Gastroesophageal sphincter (tissue), 3 donors: ENCODE data around the gene SGSH.

ENCODE experiments used
- POLR2A ChIP-seq, 2 donors: fragments of 450-650 bp; IDR thresholded peaks; one replicate each; pipeline ENCODE4 v1.6.1; 2017; ENCODE audit warnings: antibody characterized with exemption in 2 of 2, mild to moderate bottlenecking in 2 of 2, moderate library complexity in 1 of 2
- POLR2AphosphoS5 ChIP-seq: sonication (generic); formaldehyde crosslinking; IDR thresholded peaks from one replicate; pipeline ENCODE4 v1.6.1; 2017; ENCODE audit warnings: antibody characterized with exemption
- TF ChIP-seq, protein P1 (sequence below), 4 experiments: fragments of 200-600 bp in 2 of 4; fragments of 450-650 bp in 2 of 4; sonication (generic) in 1 of 4; IDR thresholded peaks; one replicate each; pipeline ENCODE4 v1.5.1; 2017 to 2019; ENCODE audit warnings: antibody characterized with exemption in 4 of 4, mild to moderate bottlenecking in 2 of 4, moderate library complexity in 2 of 4

DNA sequence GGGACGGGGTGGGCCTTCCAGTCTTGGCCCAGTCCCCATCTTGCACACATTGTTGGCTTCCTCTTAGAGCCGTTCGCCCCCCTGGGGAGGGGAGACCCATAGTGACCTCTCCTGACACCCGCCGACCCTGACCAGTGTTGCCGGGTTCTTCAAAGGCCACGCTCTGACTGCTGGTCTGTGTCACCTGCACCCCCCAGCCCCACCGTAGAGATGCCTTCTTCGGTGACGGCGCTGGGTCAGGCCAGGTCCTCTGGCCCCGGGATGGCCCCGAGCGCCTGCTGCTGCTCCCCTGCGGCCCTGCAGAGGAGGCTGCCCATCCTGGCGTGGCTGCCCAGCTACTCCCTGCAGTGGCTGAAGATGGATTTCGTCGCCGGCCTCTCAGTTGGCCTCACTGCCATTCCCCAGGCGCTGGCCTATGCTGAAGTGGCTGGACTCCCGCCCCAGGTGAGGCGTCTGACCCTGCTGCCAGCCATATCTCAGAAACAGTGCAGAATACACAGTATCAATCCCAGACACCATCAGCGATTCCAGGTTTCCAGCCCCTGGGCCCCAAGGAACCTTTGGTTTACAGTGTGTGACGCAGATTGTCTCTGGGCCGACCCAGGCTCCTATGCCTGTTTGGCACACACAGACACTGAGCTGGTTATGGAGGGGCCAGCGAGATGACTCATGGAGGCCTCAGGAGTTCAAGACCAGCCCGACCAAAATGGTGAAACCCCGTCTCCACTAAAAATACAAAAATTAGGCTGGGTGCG lies 1.4 kb upstream of the SGSH start:
- TF ChIP-seq POLR2AphosphoS5 (no peak), POLR2A (IDR thresholded peaks at IDR 0.05) (no peak)
- TF ChIP-seq, protein P1, sequence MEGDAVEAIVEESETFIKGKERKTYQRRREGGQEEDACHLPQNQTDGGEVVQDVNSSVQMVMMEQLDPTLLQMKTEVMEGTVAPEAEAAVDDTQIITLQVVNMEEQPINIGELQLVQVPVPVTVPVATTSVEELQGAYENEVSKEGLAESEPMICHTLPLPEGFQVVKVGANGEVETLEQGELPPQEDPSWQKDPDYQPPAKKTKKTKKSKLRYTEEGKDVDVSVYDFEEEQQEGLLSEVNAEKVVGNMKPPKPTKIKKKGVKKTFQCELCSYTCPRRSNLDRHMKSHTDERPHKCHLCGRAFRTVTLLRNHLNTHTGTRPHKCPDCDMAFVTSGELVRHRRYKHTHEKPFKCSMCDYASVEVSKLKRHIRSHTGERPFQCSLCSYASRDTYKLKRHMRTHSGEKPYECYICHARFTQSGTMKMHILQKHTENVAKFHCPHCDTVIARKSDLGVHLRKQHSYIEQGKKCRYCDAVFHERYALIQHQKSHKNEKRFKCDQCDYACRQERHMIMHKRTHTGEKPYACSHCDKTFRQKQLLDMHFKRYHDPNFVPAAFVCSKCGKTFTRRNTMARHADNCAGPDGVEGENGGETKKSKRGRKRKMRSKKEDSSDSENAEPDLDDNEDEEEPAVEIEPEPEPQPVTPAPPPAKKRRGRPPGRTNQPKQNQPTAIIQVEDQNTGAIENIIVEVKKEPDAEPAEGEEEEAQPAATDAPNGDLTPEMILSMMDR (IDR thresholded peaks at IDR 0.05): no peak
